Caco-2 (cell line): ENCODE data around the gene RFX5. TPM values are rescaled to one million over a fixed set of nuclear protein-coding genes. Genes with fewer than 3 reads are reported as not detected.

ENCODE experiments used
- BruUV-seq: library from RNA; stranded (reverse); fragments of 400-500 nt; replicated peaks from 2 replicates; lab custom pipeline; 2021; lab: Mats Ljungman, UMichigan
- CTCF ChIA-PET: fragments of 300-600 bp; sonication (Branson Sonifier 250); formaldehyde crosslinking; loops from one replicate; lab custom pipeline; 2022; ENCODE audit warnings: antibody characterized with exemption; lab: Charles Lee
- POLR2A ChIA-PET: fragments of 300-600 bp; sonication (Branson Sonifier 250); formaldehyde crosslinking; loops from one replicate; lab custom pipeline; 2022; ENCODE audit warnings: antibody characterized with exemption; lab: Charles Lee
- DNase-seq, 2 experiments: peaks; one replicate each; pipeline versions ENCODE4 v3.0.0 to v3.0.0-alpha.2; 2020 to 2022
- H3K27me3 ChIP-seq: replicated peaks from 2 replicates; pipeline ENCODE4 v1.6.0; 2011; ENCODE audit warnings: low read length; ENCODE audit not compliant: control insufficient read depth, insufficient read depth
- H3K36me3 ChIP-seq: 2 replicates; pipeline ENCODE4 v1.5.1; 2011; ENCODE audit warnings: low read length; ENCODE audit not compliant: control insufficient read depth, insufficient read depth
- H3K4me1 ChIP-seq: fragments of 250-450 bp; sonication (Bioruptor Pico); 2 replicates; pipeline ENCODE4 v1.5.1; 2020; ENCODE audit warnings: mild to moderate bottlenecking
- H3K4me3 ChIP-seq: 2 replicates; pipeline ENCODE4 v1.5.1; 2011; ENCODE audit warnings: low read depth, mild to moderate bottlenecking, control low read depth, low read length
- H3K9me3 ChIP-seq: fragments of 250-450 bp; sonication (Bioruptor Pico); 2 replicates; pipeline ENCODE4 v1.5.1; 2020; ENCODE audit warnings: mild to moderate bottlenecking, moderate library complexity
- H3K27ac Mint-ChIP-seq: one replicate; pipeline ENCODE4 v1.8.0; 2022; ENCODE audit warnings: mixed read lengths; ENCODE audit not compliant: unreplicated experiment
- H3K27me3 Mint-ChIP-seq: one replicate; pipeline ENCODE4 v1.8.0; 2022; ENCODE audit warnings: mixed read lengths; ENCODE audit not compliant: insufficient read depth, unreplicated experiment
- H3K36me3 Mint-ChIP-seq: one replicate; pipeline ENCODE4 v1.8.0; 2022; ENCODE audit warnings: mild to moderate bottlenecking, mixed read lengths; ENCODE audit not compliant: insufficient read depth, unreplicated experiment
- H3K4me1 Mint-ChIP-seq: one replicate; pipeline ENCODE4 v1.8.0; 2022; ENCODE audit warnings: low read depth, mixed read lengths; ENCODE audit not compliant: unreplicated experiment
- H3K4me3 Mint-ChIP-seq: one replicate; pipeline ENCODE4 v1.8.0; 2022; ENCODE audit warnings: mild to moderate bottlenecking, moderate library complexity, mixed read lengths; ENCODE audit not compliant: unreplicated experiment
- H3K9me3 Mint-ChIP-seq: one replicate; pipeline ENCODE4 v1.8.0; 2022; ENCODE audit warnings: mixed read lengths; ENCODE audit not compliant: unreplicated experiment
- intact Hi-C: fragments of 100-400 bp; cut with micrococcal nuclease; formaldehyde crosslinking; loops from one replicate; pipeline ENCODE4 v1.10.0; 2022; ENCODE audit not compliant: unreplicated experiment
- total RNA-seq: library from RNA; stranded (reverse); gene quantifications from 2 replicates; pipeline ENCODE4 v1.2.3, GENCODE V29; 2022
- TF ChIP-seq, protein P1 (sequence below), 2 experiments: fragments of 200-600 bp in 1 of 2; IDR thresholded peaks; 1 replicate in 1 of 2; 2 replicates in 1 of 2; pipeline versions ENCODE4 v1.5.1 to v1.8.0; 2011 to 2022; ENCODE audit warnings: antibody characterized with exemption in 1 of 2, control low read depth in 1 of 2, inconsistent platforms in 1 of 2, low read depth in 1 of 2, low read length in 1 of 2, mild to moderate bottlenecking in 1 of 2, moderate library complexity in 1 of 2; ENCODE audit not compliant: insufficient read depth in 1 of 2, severe bottlenecking in 1 of 2, unreplicated experiment in 1 of 2

The RFX5 gene
- total RNA-seq, 1 experiment from 2014 or later, result 23.3 TPM

DNA sequence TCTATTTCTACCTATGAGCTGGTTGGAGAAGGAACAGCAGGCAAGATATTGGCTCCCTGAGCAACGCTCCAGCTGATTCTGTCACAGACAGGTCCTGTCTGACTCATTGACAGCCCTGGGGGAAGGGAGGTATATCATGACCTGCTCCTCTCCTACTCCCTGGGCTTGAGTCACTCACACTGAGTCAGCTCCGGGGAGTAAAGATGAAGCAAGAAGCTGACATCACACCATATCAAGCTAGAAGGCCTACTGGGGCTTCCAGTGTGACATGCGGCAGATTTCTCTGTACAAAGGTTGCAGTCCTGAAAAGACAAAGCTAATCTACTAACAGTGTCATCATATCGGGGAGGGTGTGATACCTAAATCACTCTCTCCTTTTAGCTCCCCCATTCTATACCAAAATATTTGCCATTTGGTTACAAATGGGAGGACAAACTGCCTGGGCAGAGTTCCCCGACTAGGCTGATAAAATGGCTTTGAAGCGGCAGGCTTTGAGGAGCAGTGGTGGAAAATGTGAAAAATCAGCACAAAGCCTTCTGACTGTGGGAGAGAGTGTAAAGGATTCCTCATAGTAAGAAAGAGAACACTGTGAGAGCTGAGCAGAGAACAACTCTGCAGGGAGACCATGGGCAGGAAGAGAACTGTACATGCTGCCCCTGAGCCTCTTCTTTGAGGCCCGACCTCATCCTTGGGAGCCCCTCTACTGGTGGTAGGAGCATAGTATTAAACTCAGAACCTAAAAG is 35.3 kb downstream of the RFX5 start:
- Histone ChIP-seq H3K27me3 (no peaks in the 10 kb centered on the region), H3K4me1 (peaks cover 67% of the 10 kb centered on the region), H3K4me3 (no peak overlapping the region), H3K36me3 (no peaks in the 10 kb centered on the region), H3K9me3 (no peaks in the 10 kb centered on the region)
- ChIA-PET CTCF (interaction anchor here (0.7 to 3.6 kb wide), 6 partner anchors 11 to 33 kb away, joined by 3 to 28 read pairs (median 4); no protein-coding TSS in a partner anchor), POLR2A (interaction anchor here (0.5 to 1.2 kb wide), 4 partner anchors 15 to 87 kb away, joined by 3 to 10 read pairs (median 4); partner anchors contain the start of gene PI4KB)
- H3K4me3 Mint-ChIP-seq, result no peak overlapping the region
- intact Hi-C loops, result loop anchor here (1.0 to 2.0 kb wide), 2 partner anchors 10 to 15 kb away; partner anchors contain the start of gene PI4KB
- peak; percentile 83 to 89 for DNase-seq
- peak overlapping the region; percentile 78 for H3K27ac Mint-ChIP-seq
- H3K36me3 Mint-ChIP-seq, result peaks cover 66% of the 10 kb centered on the region
- peaks cover 43% of the 10 kb centered on the region for H3K4me1 Mint-ChIP-seq
- H3K27me3 Mint-ChIP-seq, result no peaks in the 10 kb centered on the region
- BruUV-seq, result TSS peak; percentile 61
- TF ChIP-seq, protein P1, sequence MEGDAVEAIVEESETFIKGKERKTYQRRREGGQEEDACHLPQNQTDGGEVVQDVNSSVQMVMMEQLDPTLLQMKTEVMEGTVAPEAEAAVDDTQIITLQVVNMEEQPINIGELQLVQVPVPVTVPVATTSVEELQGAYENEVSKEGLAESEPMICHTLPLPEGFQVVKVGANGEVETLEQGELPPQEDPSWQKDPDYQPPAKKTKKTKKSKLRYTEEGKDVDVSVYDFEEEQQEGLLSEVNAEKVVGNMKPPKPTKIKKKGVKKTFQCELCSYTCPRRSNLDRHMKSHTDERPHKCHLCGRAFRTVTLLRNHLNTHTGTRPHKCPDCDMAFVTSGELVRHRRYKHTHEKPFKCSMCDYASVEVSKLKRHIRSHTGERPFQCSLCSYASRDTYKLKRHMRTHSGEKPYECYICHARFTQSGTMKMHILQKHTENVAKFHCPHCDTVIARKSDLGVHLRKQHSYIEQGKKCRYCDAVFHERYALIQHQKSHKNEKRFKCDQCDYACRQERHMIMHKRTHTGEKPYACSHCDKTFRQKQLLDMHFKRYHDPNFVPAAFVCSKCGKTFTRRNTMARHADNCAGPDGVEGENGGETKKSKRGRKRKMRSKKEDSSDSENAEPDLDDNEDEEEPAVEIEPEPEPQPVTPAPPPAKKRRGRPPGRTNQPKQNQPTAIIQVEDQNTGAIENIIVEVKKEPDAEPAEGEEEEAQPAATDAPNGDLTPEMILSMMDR (IDR thresholded peaks at IDR 0.05; ENCODE audit: insufficient read depth in 1 of 2, low read depth in 1 of 2, low read length in 1 of 2, severe bottlenecking in 1 of 2, unreplicated experiment in 1 of 2), result no peak
- no peaks in the 10 kb centered on the region for H3K9me3 Mint-ChIP-seq

GRCh38 chr1:151311011-151311410 is 36.0 kb downstream of the RFX5 start:
- POLR2A ChIA-PET, result interaction anchor here (1.1 to 1.2 kb wide), 2 partner anchors 16 to 30 kb away, joined by 4 to 10 read pairs; partner anchors contain the start of gene PI4KB
- intact Hi-C loops, result loop anchor here (1.0 to 2.0 kb wide), 2 partner anchors 10 to 16 kb away; partner anchors contain the start of gene PI4KB

More at GRCh38 chr1:151311011-151311410, 36.0 kb downstream of the RFX5 start:
- Mint-ChIP-seq H3K4me1 (peaks cover 43% of the 10 kb centered on the region), H3K36me3 (peaks cover 71% of the 10 kb centered on the region), H3K9me3 (no peaks in the 10 kb centered on the region), H3K27me3 (no peaks in the 10 kb centered on the region), H3K27ac (peak overlapping the region; percentile 78), H3K4me3 (no peak overlapping the region)
- no peak for DNase-seq
- peaks cover 63% of the 10 kb centered on the region for H3K4me1 ChIP-seq
- CTCF ChIA-PET, result interaction anchor here (0.7 to 3.6 kb wide), 6 partner anchors 10 to 114 kb away, joined by 3 to 28 read pairs (median 4); no protein-coding TSS in a partner anchor
- H3K9me3 ChIP-seq, result no peaks in the 10 kb centered on the region
- TF ChIP-seq, protein P1 (IDR thresholded peaks at IDR 0.05; ENCODE audit: insufficient read depth in 1 of 2, low read depth in 1 of 2, low read length in 1 of 2, severe bottlenecking in 1 of 2, unreplicated experiment in 1 of 2), result no peak
- BruUV-seq, result no TSS peak
- no peak overlapping the region for H3K4me3 ChIP-seq
- peaks cover 2% of the 10 kb centered on the region; the same call in 1 of the 2 replicates for H3K36me3 ChIP-seq
- H3K27me3 ChIP-seq, result no peaks in the 10 kb centered on the region
